NOMO-1 (cell line): ENCODE measurements around the gene MYBPH.

Experiments used
- DNase-seq, 2 experiments: peaks; one replicate each; lab custom pipeline; 2025; ENCODE audit not compliant: unreplicated experiment in 2 of 2; lab: John Stamatoyannopoulos, UW

The MYBPH gene

GRCh38 chr1:203201516-203202205 is 26.0 kb upstream of the MYBPH start:
- DNase-seq = no peak

- peak in 1 of 2 experiments; percentile 38 for DNase-seq
These were observed 25.3 kb upstream of the MYBPH start for GRCh38 chr1:203200916-203201315.

- peak; percentile 60 to 68 for DNase-seq
These were observed 24.4 kb upstream of the MYBPH start for GRCh38 chr1:203199816-203200571.

- no peak for DNase-seq
These were observed 23.8 kb upstream of the MYBPH start for GRCh38 chr1:203199481-203199815.

- no peak for DNase-seq
These were observed 23.4 kb upstream of the MYBPH start for GRCh38 chr1:203199002-203199401.

GRCh38 chr1:203197625-203198024 is 22.0 kb upstream of the MYBPH start:
- no peak for DNase-seq

- DNase-seq = no peak
These were observed 20.7 kb upstream of the MYBPH start for GRCh38 chr1:203196371-203196770.

- DNase-seq = no peak
These were observed 15.3 kb upstream of the MYBPH start for GRCh38 chr1:203190949-203191348.

GRCh38 chr1:203189951-203190352 is 14.3 kb upstream of the MYBPH start:
- peak; percentile 73 to 84 for DNase-seq

- no peak for DNase-seq
These were observed 13.1 kb upstream of the MYBPH start for GRCh38 chr1:203188686-203189232.

- DNase-seq = no peak
These were observed 12.2 kb upstream of the MYBPH start for GRCh38 chr1:203187689-203188264.

GRCh38 chr1:203187304-203187685 is 11.7 kb upstream of the MYBPH start:
- no peak for DNase-seq

- peak; percentile 51 to 67 for DNase-seq
These were observed 11.0 kb upstream of the MYBPH start, which contains the start of gene CHI3L1 for GRCh38 chr1:203186446-203187303. CHI3L1 (minus strand) TSS chr1:203186704; CDS start chr1:203186623, 81 bp downstream.

- DNase-seq = no peak
These were observed 10.4 kb upstream of the MYBPH start for GRCh38 chr1:203186091-203186445.

- DNase-seq = no peak
These were observed 10.0 kb upstream of the MYBPH start for GRCh38 chr1:203185585-203185984.

- no peak for DNase-seq
These were observed 9.4 kb upstream of the MYBPH start for GRCh38 chr1:203185061-203185461.

GRCh38 chr1:203184467-203184866 is 8.8 kb upstream of the MYBPH start:
- DNase-seq = no peak

- no peak for DNase-seq
These were observed 8.2 kb upstream of the MYBPH start for GRCh38 chr1:203183828-203184227.

GRCh38 chr1:203182387-203182953 is 6.8 kb upstream of the MYBPH start:
- no peak for DNase-seq

GRCh38 chr1:203181586-203182386 is 6.2 kb upstream of the MYBPH start:
- DNase-seq = no peak
